Measurements from ENCODE around the gene PPP2R3B.
"Not testable (repeated sequence)": the region's sequence is repeated elsewhere in the genome, so short reads cannot be mapped to it uniquely, and the experiment has no call there.

Gene PPP2R3B

GRCh38 chrX:330726-331150 lies 56.0 kb downstream of the PPP2R3B start:
- no peak overlapping the region for H3K4me3 ChIP-seq (ENCODE audit: severe bottlenecking)
- TF ChIP-seq, protein P1, sequence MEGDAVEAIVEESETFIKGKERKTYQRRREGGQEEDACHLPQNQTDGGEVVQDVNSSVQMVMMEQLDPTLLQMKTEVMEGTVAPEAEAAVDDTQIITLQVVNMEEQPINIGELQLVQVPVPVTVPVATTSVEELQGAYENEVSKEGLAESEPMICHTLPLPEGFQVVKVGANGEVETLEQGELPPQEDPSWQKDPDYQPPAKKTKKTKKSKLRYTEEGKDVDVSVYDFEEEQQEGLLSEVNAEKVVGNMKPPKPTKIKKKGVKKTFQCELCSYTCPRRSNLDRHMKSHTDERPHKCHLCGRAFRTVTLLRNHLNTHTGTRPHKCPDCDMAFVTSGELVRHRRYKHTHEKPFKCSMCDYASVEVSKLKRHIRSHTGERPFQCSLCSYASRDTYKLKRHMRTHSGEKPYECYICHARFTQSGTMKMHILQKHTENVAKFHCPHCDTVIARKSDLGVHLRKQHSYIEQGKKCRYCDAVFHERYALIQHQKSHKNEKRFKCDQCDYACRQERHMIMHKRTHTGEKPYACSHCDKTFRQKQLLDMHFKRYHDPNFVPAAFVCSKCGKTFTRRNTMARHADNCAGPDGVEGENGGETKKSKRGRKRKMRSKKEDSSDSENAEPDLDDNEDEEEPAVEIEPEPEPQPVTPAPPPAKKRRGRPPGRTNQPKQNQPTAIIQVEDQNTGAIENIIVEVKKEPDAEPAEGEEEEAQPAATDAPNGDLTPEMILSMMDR (IDR thresholded peaks at IDR 0.05; ENCODE audit: poor library complexity, severe bottlenecking) = no peak
- H3K27ac ChIP-seq (ENCODE audit: poor library complexity, severe bottlenecking) = no peak overlapping the region
- H3K9me3 ChIP-seq (ENCODE audit: severe bottlenecking) = no peaks in the 10 kb centered on the region
- ATAC-seq (ENCODE audit: low read depth) = no peak; the same call in 2 of the 3 replicates
- peaks cover 6% of the 10 kb centered on the region; the same call in 1 of the 2 replicates for H3K36me3 ChIP-seq (ENCODE audit: low read depth)
- peak; percentile 52 for DNase-seq (ENCODE audit: low spot score)
- peaks cover 18% of the 10 kb centered on the region for H3K27me3 ChIP-seq (ENCODE audit: insufficient read depth, poor library complexity, severe bottlenecking)
- no peaks in the 10 kb centered on the region for H3K4me1 ChIP-seq (ENCODE audit: insufficient read depth, poor library complexity, severe bottlenecking)

DNA sequence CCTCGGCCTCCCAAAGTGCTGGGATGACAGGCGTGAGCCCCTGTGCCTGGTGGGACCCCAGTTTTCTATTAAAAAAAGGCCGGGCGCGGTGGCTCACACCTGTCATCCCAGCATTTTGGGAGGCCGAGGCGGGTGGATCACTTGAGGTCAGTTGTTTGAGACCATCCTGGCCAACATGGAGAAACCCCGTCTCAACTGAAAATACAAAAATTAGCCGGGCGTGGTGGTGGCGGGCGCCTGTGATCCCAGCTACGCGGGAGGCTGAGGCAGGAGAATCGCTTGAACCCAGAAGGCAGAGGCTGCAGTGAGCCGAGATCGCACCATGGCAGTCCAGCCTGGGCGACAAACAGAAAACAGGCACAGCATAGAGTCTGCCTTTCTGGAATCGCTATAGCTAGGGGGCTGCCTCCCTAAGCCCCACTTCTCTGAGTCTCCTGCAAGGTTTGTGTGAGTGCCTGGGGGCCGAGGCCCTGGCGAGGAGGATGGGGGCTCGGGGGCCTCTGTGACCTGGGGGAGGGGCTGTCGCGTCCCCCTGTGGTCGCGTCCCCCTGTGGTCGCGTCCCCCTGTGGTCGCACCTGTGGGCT lies 56.5 kb downstream of the PPP2R3B start:
- H3K4me1 ChIP-seq (ENCODE audit: insufficient read depth, poor library complexity, severe bottlenecking); H3K4me3 ChIP-seq (ENCODE audit: severe bottlenecking); ATAC-seq (ENCODE audit: low read depth); H3K9me3 ChIP-seq (ENCODE audit: severe bottlenecking); H3K27ac ChIP-seq (ENCODE audit: poor library complexity, severe bottlenecking); H3K36me3 ChIP-seq (ENCODE audit: low read depth): not testable (repeated sequence)
- peaks cover 18% of the 10 kb centered on the region for H3K27me3 ChIP-seq (ENCODE audit: insufficient read depth, poor library complexity, severe bottlenecking)
- peak; percentile 29 for DNase-seq (ENCODE audit: low spot score)

- ATAC-seq (ENCODE audit: low read depth) (no peak), DNase-seq (ENCODE audit: low spot score) (peak; percentile 62)
- Histone ChIP-seq H3K27me3 (ENCODE audit: insufficient read depth, poor library complexity, severe bottlenecking) (peaks cover 18% of the 10 kb centered on the region), H3K9me3 (ENCODE audit: severe bottlenecking) (no peaks in the 10 kb centered on the region), H3K4me1 (ENCODE audit: insufficient read depth, poor library complexity, severe bottlenecking) (no peaks in the 10 kb centered on the region), H3K27ac (ENCODE audit: poor library complexity, severe bottlenecking) (no peak overlapping the region), H3K4me3 (ENCODE audit: severe bottlenecking) (no peak overlapping the region), H3K36me3 (ENCODE audit: low read depth) (peaks cover 6% of the 10 kb centered on the region; the same call in 1 of the 2 replicates)
- TF ChIP-seq, protein P1 (IDR thresholded peaks at IDR 0.05; ENCODE audit: poor library complexity, severe bottlenecking) = no peak
These were observed 57.3 kb downstream of the PPP2R3B start for GRCh38 chrX:329291-329910.

- DNase-seq (ENCODE audit: low spot score) (peak; percentile 72), ATAC-seq (ENCODE audit: low read depth) (no peak)
- H3K27ac ChIP-seq (ENCODE audit: poor library complexity, severe bottlenecking) = no peak overlapping the region
- H3K4me3 ChIP-seq (ENCODE audit: severe bottlenecking) = no peak overlapping the region
- H3K4me1 ChIP-seq (ENCODE audit: insufficient read depth, poor library complexity, severe bottlenecking) = no peaks in the 10 kb centered on the region
- H3K27me3 ChIP-seq (ENCODE audit: insufficient read depth, poor library complexity, severe bottlenecking) = peaks cover 18% of the 10 kb centered on the region
- no peaks in the 10 kb centered on the region for H3K9me3 ChIP-seq (ENCODE audit: severe bottlenecking)
- TF ChIP-seq, protein P1 (IDR thresholded peaks at IDR 0.05; ENCODE audit: poor library complexity, severe bottlenecking) = no peak
- H3K36me3 ChIP-seq (ENCODE audit: low read depth) = no peaks in the 10 kb centered on the region
These were observed 59.0 kb downstream of the PPP2R3B start for GRCh38 chrX:327660-328126.

GRCh38 chrX:324664-325063 lies 62.0 kb downstream of the PPP2R3B start:
- H3K27me3 ChIP-seq (ENCODE audit: insufficient read depth, poor library complexity, severe bottlenecking); H3K27ac ChIP-seq (ENCODE audit: poor library complexity, severe bottlenecking); H3K36me3 ChIP-seq (ENCODE audit: low read depth); ATAC-seq (ENCODE audit: low read depth); H3K9me3 ChIP-seq (ENCODE audit: severe bottlenecking); H3K4me1 ChIP-seq (ENCODE audit: insufficient read depth, poor library complexity, severe bottlenecking); H3K4me3 ChIP-seq (ENCODE audit: severe bottlenecking): not testable (repeated sequence)
- DNase-seq (ENCODE audit: low spot score) = peak; percentile 52
